ENCODE measurements around the gene MSI2. TPM values are rescaled to one million over a fixed set of nuclear protein-coding genes. Genes with fewer than 3 reads are reported as not detected.

The MSI2 gene
- total RNA-seq, 1 donor from 2014 or later, result 75.5 TPM

- H3K27me3 Mint-ChIP-seq (ENCODE audit: unreplicated experiment), result no peaks in the 10 kb centered on the region
- DNase-seq (ENCODE audit: extremely low spot score, unreplicated experiment), result no peak
- H3K4me3 Mint-ChIP-seq (ENCODE audit: unreplicated experiment), result no peak overlapping the region
- no peak for TF ChIP-seq CTCF (IDR thresholded peaks at IDR 0.05)
- peaks cover 7% of the 10 kb centered on the region for H3K4me1 Mint-ChIP-seq (ENCODE audit: unreplicated experiment)
- no peaks in the 10 kb centered on the region for H3K36me3 Mint-ChIP-seq (ENCODE audit: unreplicated experiment)
- H3K27ac Mint-ChIP-seq (ENCODE audit: unreplicated experiment), result no peak overlapping the region
- H3K9me3 Mint-ChIP-seq (ENCODE audit: unreplicated experiment), result no peaks in the 10 kb centered on the region
Measured at GRCh38 chr17:57507828-57508227, 251.5 kb downstream of the MSI2 start.

- Mint-ChIP-seq H3K9me3 (ENCODE audit: unreplicated experiment) (no peaks in the 10 kb centered on the region), H3K4me3 (ENCODE audit: unreplicated experiment) (no peak overlapping the region), H3K27me3 (ENCODE audit: unreplicated experiment) (no peaks in the 10 kb centered on the region), H3K4me1 (ENCODE audit: unreplicated experiment) (peaks cover 15% of the 10 kb centered on the region), H3K36me3 (ENCODE audit: unreplicated experiment) (no peaks in the 10 kb centered on the region), H3K27ac (ENCODE audit: unreplicated experiment) (no peak overlapping the region)
- no peak for TF ChIP-seq CTCF (IDR thresholded peaks at IDR 0.05)
- no peak for DNase-seq (ENCODE audit: extremely low spot score, unreplicated experiment)
Measured at GRCh38 chr17:57508671-57509070, 252.3 kb downstream of the MSI2 start.

- DNase-seq (ENCODE audit: extremely low spot score, unreplicated experiment), result no peak
- Mint-ChIP-seq H3K9me3 (ENCODE audit: unreplicated experiment) (no peaks in the 10 kb centered on the region), H3K27me3 (ENCODE audit: unreplicated experiment) (no peaks in the 10 kb centered on the region), H3K27ac (ENCODE audit: unreplicated experiment) (no peak overlapping the region), H3K36me3 (ENCODE audit: unreplicated experiment) (no peaks in the 10 kb centered on the region), H3K4me3 (ENCODE audit: unreplicated experiment) (no peak overlapping the region), H3K4me1 (ENCODE audit: unreplicated experiment) (peaks cover 33% of the 10 kb centered on the region)
- TF ChIP-seq CTCF (IDR thresholded peaks at IDR 0.05), result no peak
Measured at GRCh38 chr17:57511475-57512123, 255.3 kb downstream of the MSI2 start.

GRCh38 chr17:57512258-57512657 lies 255.9 kb downstream of the MSI2 start:
- Mint-ChIP-seq H3K4me3 (ENCODE audit: unreplicated experiment) (no peak overlapping the region), H3K4me1 (ENCODE audit: unreplicated experiment) (peaks cover 39% of the 10 kb centered on the region), H3K36me3 (ENCODE audit: unreplicated experiment) (peaks cover 3% of the 10 kb centered on the region), H3K27ac (ENCODE audit: unreplicated experiment) (no peak overlapping the region), H3K27me3 (ENCODE audit: unreplicated experiment) (no peaks in the 10 kb centered on the region), H3K9me3 (ENCODE audit: unreplicated experiment) (no peaks in the 10 kb centered on the region)
- no peak for DNase-seq (ENCODE audit: extremely low spot score, unreplicated experiment)
- TF ChIP-seq CTCF (IDR thresholded peaks at IDR 0.05), result no peak

GRCh38 chr17:57512691-57513090 lies 256.4 kb downstream of the MSI2 start:
- no peak for DNase-seq (ENCODE audit: extremely low spot score, unreplicated experiment)
- Mint-ChIP-seq H3K27me3 (ENCODE audit: unreplicated experiment) (no peaks in the 10 kb centered on the region), H3K9me3 (ENCODE audit: unreplicated experiment) (no peaks in the 10 kb centered on the region), H3K27ac (ENCODE audit: unreplicated experiment) (no peak overlapping the region), H3K36me3 (ENCODE audit: unreplicated experiment) (peaks cover 3% of the 10 kb centered on the region), H3K4me3 (ENCODE audit: unreplicated experiment) (no peak overlapping the region), H3K4me1 (ENCODE audit: unreplicated experiment) (peaks cover 44% of the 10 kb centered on the region)
- no peak for TF ChIP-seq CTCF (IDR thresholded peaks at IDR 0.05)

Measured in osteocyte (in vitro differentiated cells).